Germinal center (tissue), 1 donor: ENCODE results near the gene WT1.
"Not testable (repeated sequence)": the region's sequence is repeated elsewhere in the genome, so short reads cannot be mapped to it uniquely, and the experiment has no call there.

Experiments
- DNase-seq: peaks from one replicate; pipeline ENCODE4 v3.0.0; 2012; ENCODE audit warnings: mixed read lengths, low spot score

WT1 gene

GRCh38 chr11:32435511-32435941 lies at the start of gene WT1:
TSS of gene WT1 (minus strand) at chr11:32435539.
- no peak for DNase-seq

GRCh38 chr11:32479291-32479690 lies 44.0 kb upstream of the WT1 start:
- no peak for DNase-seq

- no peak for DNase-seq
These were observed 43.0 kb upstream of the WT1 start for GRCh38 chr11:32478277-32478731.

- no peak for DNase-seq
These were observed 38.1 kb upstream of the WT1 start for GRCh38 chr11:32473282-32473909.

GRCh38 chr11:32472226-32472625 lies 36.9 kb upstream of the WT1 start:
- no peak for DNase-seq

- DNase-seq = not testable (repeated sequence)
These were observed 36.2 kb upstream of the WT1 start for GRCh38 chr11:32471544-32471943.

- DNase-seq = no peak
These were observed 34.5 kb upstream of the WT1 start for GRCh38 chr11:32469791-32470190.

- no peak for DNase-seq
These were observed 31.1 kb upstream of the WT1 start for GRCh38 chr11:32466279-32466915.

- DNase-seq = no peak
These were observed 28.7 kb upstream of the WT1 start for GRCh38 chr11:32464078-32464477.

GRCh38 chr11:32462011-32462690 lies 26.8 kb upstream of the WT1 start:
- DNase-seq = no peak

- DNase-seq = no peak
These were observed 21.5 kb upstream of the WT1 start for GRCh38 chr11:32456864-32457263.

GRCh38 chr11:32454993-32455392 lies 19.7 kb upstream of the WT1 start:
- no peak for DNase-seq

- no peak for DNase-seq
These were observed 16.5 kb upstream of the WT1 start for GRCh38 chr11:32451808-32452207.

- DNase-seq = no peak
These were observed 15.0 kb upstream of the WT1 start for GRCh38 chr11:32450372-32450771.

GRCh38 chr11:32448232-32448631 lies 12.9 kb upstream of the WT1 start:
- no peak for DNase-seq

- no peak for DNase-seq
These were observed 11.9 kb upstream of the WT1 start for GRCh38 chr11:32447252-32447651.

- no peak for DNase-seq
These were observed 10.9 kb upstream of the WT1 start for GRCh38 chr11:32446227-32446626.

GRCh38 chr11:32444186-32444585 lies 8.8 kb upstream of the WT1 start:
- DNase-seq = no peak

GRCh38 chr11:32440916-32441315 lies 5.6 kb upstream of the WT1 start:
- no peak for DNase-seq

- no peak for DNase-seq
These were observed 5.1 kb upstream of the WT1 start for GRCh38 chr11:32440312-32440908.

- DNase-seq = no peak
These were observed 4.3 kb upstream of the WT1 start for GRCh38 chr11:32439501-32440210.

GRCh38 chr11:32438866-32439489 lies 3.6 kb upstream of the WT1 start:
- DNase-seq = no peak
